DOHH2 (cell line): ENCODE results near the gene ARTN.

ENCODE experiments used
- H3F3A ChIP-seq: fragments of 200-600 bp; sonication (generic), shearing (Covaris generic); 2 replicates; pipeline ENCODE4 v1.6.0; 2016; ENCODE audit warnings: antibody characterized with exemption, mild to moderate bottlenecking; ENCODE audit not compliant: control insufficient read depth, insufficient read depth
- H3K27ac ChIP-seq: fragments of 200-600 bp; sonication (generic); 2 replicates; pipeline ENCODE4 v1.5.1; 2014; ENCODE audit warnings: low read depth, mild to moderate bottlenecking, low read length, moderate library complexity
- H3K27me3 ChIP-seq: fragments of 200-600 bp; sonication (generic); 2 replicates; pipeline ENCODE4 v1.6.1; 2014; ENCODE audit warnings: mild to moderate bottlenecking, low read length, mixed read lengths; ENCODE audit not compliant: control insufficient read depth
- H3K36me3 ChIP-seq: fragments of 200-600 bp; sonication (generic); 2 replicates; pipeline ENCODE4 v1.6.1; 2014; ENCODE audit warnings: mild to moderate bottlenecking, low read length, moderate library complexity, mixed read lengths; ENCODE audit not compliant: control insufficient read depth
- H3K4me1 ChIP-seq: fragments of 200-600 bp; sonication (generic); 2 replicates; pipeline ENCODE4 v1.6.1; 2014; ENCODE audit warnings: mild to moderate bottlenecking, low read length, mixed read lengths; ENCODE audit not compliant: control insufficient read depth
- H3K4me2 ChIP-seq: fragments of 200-600 bp; sonication (generic); 2 replicates; pipeline ENCODE4 v1.6.0; 2014; ENCODE audit warnings: mild to moderate bottlenecking, low read length, moderate library complexity
- H3K4me3 ChIP-seq: fragments of 200-600 bp; sonication (generic); 2 replicates; pipeline ENCODE4 v1.5.1; 2014; ENCODE audit warnings: mild to moderate bottlenecking, low read length, mixed read lengths
- H3K79me2 ChIP-seq: fragments of 200-600 bp; sonication (generic); 2 replicates; pipeline ENCODE4 v1.6.1; 2014; ENCODE audit warnings: mild to moderate bottlenecking, low read length, mixed read lengths; ENCODE audit not compliant: control insufficient read depth
- H3K9me2 ChIP-seq: fragments of 200-600 bp; sonication (generic); replicated peaks from 2 replicates; pipeline ENCODE4 v1.6.1; 2014; ENCODE audit warnings: mild to moderate bottlenecking, low read length, mixed read lengths; ENCODE audit not compliant: control insufficient read depth
- H3K9me3 ChIP-seq: fragments of 200-600 bp; sonication (generic); 2 replicates; pipeline ENCODE4 v1.6.1; 2014; ENCODE audit warnings: antibody characterized with exemption, low read length, mixed read lengths; ENCODE audit not compliant: control insufficient read depth, insufficient read depth
- H4K20me1 ChIP-seq: fragments of 200-600 bp; sonication (generic); 2 replicates; pipeline ENCODE4 v1.6.0; 2014; ENCODE audit warnings: low read depth, mild to moderate bottlenecking, antibody characterized with exemption, low read length, moderate library complexity; ENCODE audit not compliant: control insufficient read depth, insufficient read depth
- EZH2phosphoT487 ChIP-seq: fragments of 200-600 bp; sonication (generic); IDR thresholded peaks from 2 replicates; pipeline ENCODE4 v1.6.1; 2017; ENCODE audit warnings: borderline replicate concordance, mild to moderate bottlenecking, antibody characterized with exemption, low read length, moderate library complexity, mixed read lengths
- TF ChIP-seq, protein P1 (sequence below): fragments of 200-600 bp; sonication (generic); IDR thresholded peaks from one replicate; pipeline ENCODE4 v1.5.1; 2014; ENCODE audit warnings: antibody characterized with exemption, mild to moderate bottlenecking, low read depth, low read length; ENCODE audit not compliant: poor library complexity, severe bottlenecking

Gene ARTN

DNA sequence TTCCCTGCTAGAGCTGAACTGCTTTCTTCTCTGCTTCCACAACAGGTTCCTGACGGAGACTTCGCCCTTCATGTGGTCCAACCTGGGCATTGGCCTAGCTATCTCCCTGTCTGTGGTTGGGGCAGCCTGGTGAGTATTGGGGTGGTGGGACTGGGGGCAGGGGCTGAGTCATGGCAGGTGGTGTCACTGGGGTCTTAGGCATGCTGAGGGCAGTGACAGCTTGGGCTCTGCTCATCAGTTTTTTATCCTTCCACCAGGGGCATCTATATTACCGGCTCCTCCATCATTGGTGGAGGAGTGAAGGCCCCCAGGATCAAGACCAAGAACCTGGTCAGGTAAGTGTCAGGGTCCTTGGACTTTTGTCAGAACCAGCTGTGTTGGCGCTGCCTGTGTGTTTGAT lies 42.4 kb downstream of the ARTN start:
- H3K36me3 ChIP-seq = peaks cover 70% of the 10 kb centered on the region
- peaks cover 20% of the 10 kb centered on the region for H3F3A ChIP-seq
- TF ChIP-seq EZH2phosphoT487 = no peak
- TF ChIP-seq, protein P1, sequence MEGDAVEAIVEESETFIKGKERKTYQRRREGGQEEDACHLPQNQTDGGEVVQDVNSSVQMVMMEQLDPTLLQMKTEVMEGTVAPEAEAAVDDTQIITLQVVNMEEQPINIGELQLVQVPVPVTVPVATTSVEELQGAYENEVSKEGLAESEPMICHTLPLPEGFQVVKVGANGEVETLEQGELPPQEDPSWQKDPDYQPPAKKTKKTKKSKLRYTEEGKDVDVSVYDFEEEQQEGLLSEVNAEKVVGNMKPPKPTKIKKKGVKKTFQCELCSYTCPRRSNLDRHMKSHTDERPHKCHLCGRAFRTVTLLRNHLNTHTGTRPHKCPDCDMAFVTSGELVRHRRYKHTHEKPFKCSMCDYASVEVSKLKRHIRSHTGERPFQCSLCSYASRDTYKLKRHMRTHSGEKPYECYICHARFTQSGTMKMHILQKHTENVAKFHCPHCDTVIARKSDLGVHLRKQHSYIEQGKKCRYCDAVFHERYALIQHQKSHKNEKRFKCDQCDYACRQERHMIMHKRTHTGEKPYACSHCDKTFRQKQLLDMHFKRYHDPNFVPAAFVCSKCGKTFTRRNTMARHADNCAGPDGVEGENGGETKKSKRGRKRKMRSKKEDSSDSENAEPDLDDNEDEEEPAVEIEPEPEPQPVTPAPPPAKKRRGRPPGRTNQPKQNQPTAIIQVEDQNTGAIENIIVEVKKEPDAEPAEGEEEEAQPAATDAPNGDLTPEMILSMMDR = no peak
- H3K4me3 ChIP-seq = peak overlapping the region; percentile 86
- no peaks in the 10 kb centered on the region for H3K27me3 ChIP-seq
- no peaks in the 10 kb centered on the region for H3K9me2 ChIP-seq
- H3K4me1 ChIP-seq = peaks cover 60% of the 10 kb centered on the region
- peak overlapping the region; percentile 65; the same call in 1 of the 2 replicates for H3K27ac ChIP-seq
- H3K4me2 ChIP-seq = peak overlapping the region; percentile 78
- H3K79me2 ChIP-seq = peaks cover 63% of the 10 kb centered on the region
- H3K9me3 ChIP-seq = no peaks in the 10 kb centered on the region
- peaks cover 10% of the 10 kb centered on the region; the same call in 1 of the 2 replicates for H4K20me1 ChIP-seq

DNA sequence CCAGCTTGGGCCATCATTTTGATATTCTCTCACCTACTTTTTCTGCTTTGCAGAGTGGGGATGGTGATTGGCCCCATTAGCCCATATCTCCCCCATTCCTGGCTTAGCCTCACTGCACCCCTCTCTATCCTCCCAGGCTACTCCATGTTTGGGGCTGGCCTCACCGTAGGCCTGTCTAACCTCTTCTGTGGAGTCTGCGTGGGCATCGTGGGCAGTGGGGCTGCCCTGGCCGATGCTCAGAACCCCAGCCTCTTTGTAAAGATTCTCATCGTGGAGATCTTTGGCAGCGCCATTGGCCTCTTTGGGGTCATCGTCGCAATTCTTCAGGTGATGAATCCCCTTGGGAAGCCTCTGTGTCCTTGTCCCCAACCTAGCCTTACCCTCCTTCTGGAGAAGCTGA lies 43.3 kb downstream of the ARTN start:
- peaks cover 56% of the 10 kb centered on the region for H3K4me1 ChIP-seq
- H3K36me3 ChIP-seq = peaks cover 69% of the 10 kb centered on the region
- peaks cover 20% of the 10 kb centered on the region for H3F3A ChIP-seq
- H3K4me2 ChIP-seq = peak overlapping the region; percentile 78
- H3K27me3 ChIP-seq = no peaks in the 10 kb centered on the region
- H3K4me3 ChIP-seq = peak overlapping the region; percentile 86; the same call in 1 of the 2 replicates
- no peaks in the 10 kb centered on the region for H3K9me3 ChIP-seq
- H3K9me2 ChIP-seq = no peaks in the 10 kb centered on the region
- H3K27ac ChIP-seq = no peak overlapping the region
- no peak for TF ChIP-seq EZH2phosphoT487
- TF ChIP-seq, protein P1 = no peak
- H4K20me1 ChIP-seq = peaks cover 10% of the 10 kb centered on the region; the same call in 1 of the 2 replicates
- peaks cover 63% of the 10 kb centered on the region for H3K79me2 ChIP-seq

DNA sequence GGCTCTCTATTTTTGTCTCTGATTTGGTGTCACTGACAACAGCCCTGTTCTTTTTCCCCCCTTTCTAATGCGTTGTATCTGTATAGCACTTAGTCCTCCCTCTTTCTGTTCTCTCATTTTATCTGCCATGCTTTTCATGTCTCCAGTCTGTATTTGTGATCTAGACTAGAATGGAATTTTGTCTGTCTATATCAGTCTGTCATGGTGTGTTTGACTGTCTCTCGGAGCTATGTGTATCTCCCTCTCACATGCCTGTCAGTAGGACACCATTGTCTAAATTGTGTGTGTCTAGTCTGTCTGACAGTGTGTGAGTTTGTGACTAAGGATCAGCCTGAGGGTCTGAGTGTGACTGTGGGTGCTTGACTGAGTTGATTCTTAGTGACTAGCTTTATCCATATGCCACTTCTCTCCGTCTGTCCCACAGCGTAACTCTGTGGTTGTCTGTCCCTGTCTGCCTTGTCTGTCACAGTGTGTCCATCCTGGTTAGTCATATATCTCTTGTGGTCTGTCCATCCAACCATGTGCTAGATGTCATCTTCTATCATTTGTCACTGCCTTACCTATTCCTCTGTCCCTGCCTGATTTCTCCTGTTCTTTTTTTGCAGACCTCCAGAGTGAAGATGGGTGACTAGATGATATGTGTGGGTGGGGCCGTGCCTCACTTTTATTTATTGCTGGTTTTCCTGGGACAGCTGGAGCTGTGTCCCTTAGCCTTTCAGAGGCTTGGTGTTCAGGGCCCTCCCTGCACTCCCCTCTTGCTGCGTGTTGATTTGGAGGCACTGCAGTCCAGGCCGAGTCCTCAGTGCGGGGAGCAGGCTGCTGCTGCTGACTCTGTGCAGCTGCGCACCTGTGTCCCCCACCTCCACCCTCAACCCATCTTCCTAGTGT lies 44.0 kb downstream of the ARTN start:
- Histone ChIP-seq H3K79me2 (peaks cover 71% of the 10 kb centered on the region), H3K9me2 (no peaks in the 10 kb centered on the region), H3K36me3 (peaks cover 65% of the 10 kb centered on the region), H3K4me1 (peaks cover 56% of the 10 kb centered on the region), H3F3A (peaks cover 20% of the 10 kb centered on the region), H3K4me3 (peak overlapping the region; percentile 86; the same call in 1 of the 2 replicates), H3K9me3 (no peaks in the 10 kb centered on the region), H3K27ac (no peak overlapping the region), H3K4me2 (peak overlapping the region; percentile 78), H3K27me3 (no peaks in the 10 kb centered on the region), H4K20me1 (peaks cover 10% of the 10 kb centered on the region; the same call in 1 of the 2 replicates)
- TF ChIP-seq EZH2phosphoT487 = no peak
- TF ChIP-seq, protein P1 = no peak
